Cardiac muscle cell (in vitro differentiated cells and primary cell): ENCODE measurements around the gene RPL37. TPM values are rescaled to one million over a fixed set of nuclear protein-coding genes. Genes with fewer than 3 reads are reported as not detected.

ENCODE experiments used
- DNase-seq, 2 donors: peaks; one replicate each; pipeline versions ENCODE4 v3.0.0 to v3.0.0-alpha.2; 2010 to 2017; ENCODE audit warnings: low read depth in 1 of 2, low spot score in 1 of 2
- H3K27ac ChIP-seq: fragments of 200-600 bp; sonication (generic); 2 replicates; pipeline ENCODE4 v1.5.1; 2016
- H3K27me3 ChIP-seq: fragments of 200-600 bp; sonication (generic); 2 replicates; pipeline ENCODE4 v1.6.0; 2016; ENCODE audit warnings: control low read depth
- H3K36me3 ChIP-seq: fragments of 200-600 bp; sonication (generic); 2 replicates; pipeline ENCODE4 v1.5.1; 2016; ENCODE audit warnings: control low read depth
- H3K4me1 ChIP-seq: fragments of 200-600 bp; sonication (generic); 2 replicates; pipeline ENCODE4 v1.8.1; 2017; ENCODE audit warnings: low read depth, mild to moderate bottlenecking, mixed run types
- H3K4me3 ChIP-seq: fragments of 200-600 bp; sonication (generic); 2 replicates; pipeline ENCODE4 v1.5.1; 2016; ENCODE audit warnings: mild to moderate bottlenecking
- H3K9me3 ChIP-seq: fragments of 200-600 bp; sonication (generic); 2 replicates; pipeline ENCODE4 v1.5.1; 2017; ENCODE audit warnings: low read depth, mild to moderate bottlenecking, control low read depth
- polyA plus RNA-seq: library from polyadenylated mRNA; unstranded; fragments of >200 nt; fragmentation: Nextera tagmentation; extraction: Ambion mirVana; gene quantifications from 2 replicates; pipeline ENCODE4 v1.2.1, GENCODE V29; 2016
- total RNA-seq: library from RNA; depleted of rRNA; stranded (reverse); fragments of >200 nt; gene quantifications from 2 replicates; pipeline ENCODE4 v1.2.3, GENCODE V29; 2016
- TF ChIP-seq, protein P1 (sequence below): IDR thresholded peaks from 2 replicates; pipeline ENCODE4 v1.5.1; 2012; ENCODE audit warnings: low read depth, mild to moderate bottlenecking, low read length

Gene RPL37
- total and polyA plus RNA-seq, 2 experiments from 2014 or later = 115 to 473 TPM

DNA sequence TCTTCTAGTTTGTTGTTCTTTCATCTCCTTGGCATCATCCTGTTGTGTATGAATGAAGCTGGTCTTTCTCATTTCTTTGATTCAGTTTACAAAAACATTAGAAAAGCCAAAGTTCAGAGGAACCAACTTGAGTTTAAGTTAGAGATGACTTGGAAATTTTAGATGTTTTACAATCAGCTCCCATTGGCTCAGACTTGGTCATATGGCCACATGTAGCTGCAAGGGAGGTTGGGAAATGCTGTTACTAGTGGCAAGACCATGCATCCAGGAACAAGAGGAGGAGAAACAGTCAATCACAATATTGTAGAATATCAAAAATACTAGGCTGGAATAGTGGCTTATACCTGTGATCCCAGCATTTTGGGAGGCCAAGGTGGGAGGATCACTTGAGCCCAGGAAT is 25.7 kb upstream of the RPL37 start:
- Histone ChIP-seq H3K4me1 (no peaks in the 10 kb centered on the region), H3K9me3 (no peaks in the 10 kb centered on the region), H3K36me3 (no peaks in the 10 kb centered on the region), H3K4me3 (no peak overlapping the region), H3K27me3 (no peaks in the 10 kb centered on the region), H3K27ac (no peak overlapping the region)
- DNase-seq = no peak
- TF ChIP-seq, protein P1, sequence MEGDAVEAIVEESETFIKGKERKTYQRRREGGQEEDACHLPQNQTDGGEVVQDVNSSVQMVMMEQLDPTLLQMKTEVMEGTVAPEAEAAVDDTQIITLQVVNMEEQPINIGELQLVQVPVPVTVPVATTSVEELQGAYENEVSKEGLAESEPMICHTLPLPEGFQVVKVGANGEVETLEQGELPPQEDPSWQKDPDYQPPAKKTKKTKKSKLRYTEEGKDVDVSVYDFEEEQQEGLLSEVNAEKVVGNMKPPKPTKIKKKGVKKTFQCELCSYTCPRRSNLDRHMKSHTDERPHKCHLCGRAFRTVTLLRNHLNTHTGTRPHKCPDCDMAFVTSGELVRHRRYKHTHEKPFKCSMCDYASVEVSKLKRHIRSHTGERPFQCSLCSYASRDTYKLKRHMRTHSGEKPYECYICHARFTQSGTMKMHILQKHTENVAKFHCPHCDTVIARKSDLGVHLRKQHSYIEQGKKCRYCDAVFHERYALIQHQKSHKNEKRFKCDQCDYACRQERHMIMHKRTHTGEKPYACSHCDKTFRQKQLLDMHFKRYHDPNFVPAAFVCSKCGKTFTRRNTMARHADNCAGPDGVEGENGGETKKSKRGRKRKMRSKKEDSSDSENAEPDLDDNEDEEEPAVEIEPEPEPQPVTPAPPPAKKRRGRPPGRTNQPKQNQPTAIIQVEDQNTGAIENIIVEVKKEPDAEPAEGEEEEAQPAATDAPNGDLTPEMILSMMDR = no peak

DNA sequence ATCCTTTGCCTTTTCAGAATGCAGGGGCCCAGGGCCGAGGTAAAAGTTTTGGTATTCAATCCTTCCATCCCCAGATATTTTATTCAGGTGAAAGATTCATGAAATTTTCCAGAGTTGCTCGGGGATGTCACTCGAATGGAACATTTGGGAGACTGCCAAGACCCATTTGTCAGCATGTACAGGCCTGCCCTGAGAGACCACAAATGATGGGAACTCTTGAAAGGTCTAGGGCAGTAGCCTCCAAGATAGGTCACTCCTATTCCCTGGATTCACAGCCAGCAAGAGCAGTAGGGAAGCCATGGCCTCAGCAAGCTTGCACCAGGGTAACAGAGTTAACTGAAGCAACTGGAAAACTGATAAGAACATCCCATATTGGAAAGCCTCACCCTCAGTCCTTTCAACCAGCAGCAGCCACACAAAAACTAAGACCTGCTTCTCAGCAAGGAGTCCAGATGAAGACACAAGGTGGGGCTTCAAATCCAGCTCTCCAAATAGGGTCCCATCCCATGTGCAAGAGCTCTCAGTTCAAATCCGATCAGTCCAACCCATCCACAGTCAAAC is 18.7 kb upstream of the RPL37 start:
- DNase-seq = no peak
- H3K36me3 ChIP-seq = no peaks in the 10 kb centered on the region
- TF ChIP-seq, protein P1 = no peak

DNA sequence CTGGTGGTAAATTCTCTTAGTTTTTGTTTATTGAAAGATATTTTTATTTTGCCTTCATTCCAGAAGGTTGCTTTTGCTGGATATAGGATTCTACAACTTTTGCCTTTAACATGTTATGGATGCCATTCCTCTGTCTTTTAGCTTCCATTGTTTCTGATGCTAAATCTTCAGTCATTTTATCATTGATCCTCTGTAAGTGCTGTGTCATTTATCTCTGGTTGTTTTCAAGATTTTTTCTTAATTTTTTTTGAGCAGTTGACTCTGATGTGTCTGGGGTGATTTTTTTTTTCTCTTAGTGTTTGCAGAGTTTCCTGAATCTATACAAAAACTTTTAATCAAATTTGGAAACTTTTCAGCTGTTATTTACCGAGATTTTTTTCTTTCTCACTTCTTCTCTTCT is 12.5 kb upstream of the RPL37 start:
- DNase-seq = no peak

More for the DNA sequence above, 18.7 kb upstream of the RPL37 start:
- Histone ChIP-seq H3K27ac (no peak overlapping the region), H3K4me1 (no peaks in the 10 kb centered on the region), H3K4me3 (no peak overlapping the region), H3K27me3 (no peaks in the 10 kb centered on the region), H3K9me3 (no peaks in the 10 kb centered on the region)

DNA sequence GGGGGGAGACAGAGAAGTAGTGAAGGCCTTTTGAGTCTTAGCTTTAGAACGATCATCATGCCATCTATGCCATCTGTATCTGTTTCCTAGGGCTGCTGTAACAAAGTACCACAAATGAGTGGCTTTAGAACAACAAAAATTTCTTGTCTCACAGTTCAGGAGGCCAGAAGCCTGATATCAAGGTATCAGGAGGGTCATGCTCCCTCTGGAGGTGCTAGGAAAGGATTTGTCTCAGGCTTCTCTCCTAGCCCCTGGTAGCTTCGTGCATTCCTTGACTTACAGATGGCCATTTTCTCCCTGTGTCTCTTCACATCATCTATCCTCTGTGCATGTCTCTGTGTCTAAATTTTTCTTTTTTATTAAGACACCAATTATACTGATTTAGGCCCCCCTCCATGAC is 11.3 kb upstream of the RPL37 start:
- H3K4me3 ChIP-seq = no peak overlapping the region
- DNase-seq = no peak

More for the DNA sequence above, 12.5 kb upstream of the RPL37 start:
- no peaks in the 10 kb centered on the region for H3K27me3 ChIP-seq
- H3K36me3 ChIP-seq = no peaks in the 10 kb centered on the region
- no peak overlapping the region for H3K4me3 ChIP-seq
- no peaks in the 10 kb centered on the region for H3K9me3 ChIP-seq
- TF ChIP-seq, protein P1 = no peak
- H3K4me1 ChIP-seq = no peaks in the 10 kb centered on the region
- no peak overlapping the region for H3K27ac ChIP-seq

DNA sequence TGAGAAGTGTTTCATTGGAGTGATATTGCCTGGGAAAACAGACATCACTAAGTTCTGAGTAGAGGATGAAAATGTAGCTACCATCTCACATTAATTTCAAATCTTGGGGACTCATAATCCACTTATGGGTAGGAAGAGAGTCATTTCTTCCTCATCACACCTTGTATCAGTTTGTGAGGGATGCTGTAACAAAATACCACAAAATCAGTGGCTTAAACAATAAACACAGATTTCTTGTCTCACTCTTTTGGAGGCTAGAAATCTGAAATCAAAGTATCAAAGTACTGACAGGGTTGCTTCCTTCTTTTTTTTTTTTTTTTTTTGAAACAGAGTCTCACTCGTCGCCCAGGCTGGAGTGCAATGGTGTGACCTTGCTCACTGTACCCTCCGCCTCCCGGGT is 9.5 kb upstream of the RPL37 start:
- Histone ChIP-seq H3K4me3 (no peak overlapping the region), H3K36me3 (no peaks in the 10 kb centered on the region), H3K27me3 (no peaks in the 10 kb centered on the region), H3K27ac (no peak overlapping the region), H3K4me1 (no peaks in the 10 kb centered on the region), H3K9me3 (no peaks in the 10 kb centered on the region)
- DNase-seq = no peak
- TF ChIP-seq, protein P1 = no peak

More for the DNA sequence above, 11.3 kb upstream of the RPL37 start:
- Histone ChIP-seq H3K9me3 (no peaks in the 10 kb centered on the region), H3K4me1 (no peaks in the 10 kb centered on the region), H3K27me3 (no peaks in the 10 kb centered on the region), H3K27ac (no peak overlapping the region), H3K36me3 (no peaks in the 10 kb centered on the region)
- TF ChIP-seq, protein P1 = no peak

DNA sequence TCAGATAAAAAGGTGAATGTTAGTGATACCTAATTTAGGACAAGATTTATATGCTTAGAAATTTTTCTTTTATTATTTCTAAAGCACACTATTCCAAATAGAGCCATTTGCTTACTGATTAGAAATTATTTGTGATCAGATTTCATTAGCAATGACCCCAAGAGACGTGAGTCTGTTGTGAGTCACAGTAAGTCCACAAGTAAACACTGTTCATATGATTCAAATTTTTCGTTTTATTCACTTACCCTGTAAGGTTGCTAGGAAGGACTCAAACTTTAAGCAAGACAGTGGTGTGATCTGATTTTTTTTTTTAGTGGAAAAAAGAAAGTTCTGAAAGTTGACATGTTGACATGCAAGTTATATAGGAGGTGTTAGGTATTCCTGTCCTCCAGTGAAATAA is 7.3 kb upstream of the RPL37 start:
- Histone ChIP-seq H3K36me3 (no peaks in the 10 kb centered on the region), H3K27ac (no peak overlapping the region), H3K4me1 (no peaks in the 10 kb centered on the region), H3K4me3 (no peak overlapping the region), H3K9me3 (no peaks in the 10 kb centered on the region), H3K27me3 (no peaks in the 10 kb centered on the region)
- no peak for DNase-seq
- TF ChIP-seq, protein P1 = no peak
